Neural cell (in vitro differentiated cells): Measurements from ENCODE around the gene PCDH9.

Experiments
- EP300 ChIP-seq: fragments of 450-650 bp; conservative IDR thresholded peaks from 2 replicates; pipeline ENCODE4 v1.6.1; 2014; ENCODE audit warnings: antibody characterized with exemption, mild to moderate bottlenecking, moderate library complexity; ENCODE audit not compliant: poor library complexity, severe bottlenecking
- EZH2 ChIP-seq: fragments of 200-600, 300-800 bp; shearing (Covaris generic), sonication (generic); IDR thresholded peaks from 2 replicates; pipeline ENCODE4 v1.6.1; 2014; ENCODE audit warnings: antibody characterized with exemption, low read length, borderline replicate concordance, mild to moderate bottlenecking; ENCODE audit not compliant: insufficient read depth, poor library complexity, severe bottlenecking
- POLR2AphosphoS5 ChIP-seq: IDR thresholded peaks from 2 replicates; pipeline ENCODE4 v1.6.1; 2012
- TF ChIP-seq, protein P1 (sequence below): fragments of 450-650 bp; IDR thresholded peaks from 2 replicates; pipeline ENCODE4 v1.5.1; 2014; ENCODE audit warnings: antibody characterized with exemption, mild to moderate bottlenecking, moderate library complexity; ENCODE audit not compliant: poor library complexity, severe bottlenecking

DNA sequence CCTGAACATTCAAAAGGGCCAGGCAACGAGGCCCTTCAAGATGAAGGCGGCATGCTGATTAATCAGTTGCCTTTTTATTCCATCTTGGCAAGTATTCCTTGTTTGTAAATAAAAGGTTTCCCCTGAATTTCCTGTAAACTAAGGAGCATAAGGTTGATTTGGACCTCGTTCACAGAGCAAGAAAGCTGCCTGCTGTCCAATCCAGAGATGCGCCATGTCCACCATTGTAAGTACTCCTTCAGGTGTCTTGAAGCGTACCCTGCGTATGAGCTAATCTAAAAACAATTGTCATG, 884.7 kb downstream of the PCDH9 start:
- TF ChIP-seq, protein P1, sequence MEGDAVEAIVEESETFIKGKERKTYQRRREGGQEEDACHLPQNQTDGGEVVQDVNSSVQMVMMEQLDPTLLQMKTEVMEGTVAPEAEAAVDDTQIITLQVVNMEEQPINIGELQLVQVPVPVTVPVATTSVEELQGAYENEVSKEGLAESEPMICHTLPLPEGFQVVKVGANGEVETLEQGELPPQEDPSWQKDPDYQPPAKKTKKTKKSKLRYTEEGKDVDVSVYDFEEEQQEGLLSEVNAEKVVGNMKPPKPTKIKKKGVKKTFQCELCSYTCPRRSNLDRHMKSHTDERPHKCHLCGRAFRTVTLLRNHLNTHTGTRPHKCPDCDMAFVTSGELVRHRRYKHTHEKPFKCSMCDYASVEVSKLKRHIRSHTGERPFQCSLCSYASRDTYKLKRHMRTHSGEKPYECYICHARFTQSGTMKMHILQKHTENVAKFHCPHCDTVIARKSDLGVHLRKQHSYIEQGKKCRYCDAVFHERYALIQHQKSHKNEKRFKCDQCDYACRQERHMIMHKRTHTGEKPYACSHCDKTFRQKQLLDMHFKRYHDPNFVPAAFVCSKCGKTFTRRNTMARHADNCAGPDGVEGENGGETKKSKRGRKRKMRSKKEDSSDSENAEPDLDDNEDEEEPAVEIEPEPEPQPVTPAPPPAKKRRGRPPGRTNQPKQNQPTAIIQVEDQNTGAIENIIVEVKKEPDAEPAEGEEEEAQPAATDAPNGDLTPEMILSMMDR, result no peak
- TF ChIP-seq EP300 (no peak), EZH2 (no peak), POLR2AphosphoS5 (no peak)
